Measurements from ENCODE around the gene PIP5K1A. TPM values are rescaled to one million over a fixed set of nuclear protein-coding genes. Genes with fewer than 3 reads are reported as not detected.

PIP5K1A gene, protein sequence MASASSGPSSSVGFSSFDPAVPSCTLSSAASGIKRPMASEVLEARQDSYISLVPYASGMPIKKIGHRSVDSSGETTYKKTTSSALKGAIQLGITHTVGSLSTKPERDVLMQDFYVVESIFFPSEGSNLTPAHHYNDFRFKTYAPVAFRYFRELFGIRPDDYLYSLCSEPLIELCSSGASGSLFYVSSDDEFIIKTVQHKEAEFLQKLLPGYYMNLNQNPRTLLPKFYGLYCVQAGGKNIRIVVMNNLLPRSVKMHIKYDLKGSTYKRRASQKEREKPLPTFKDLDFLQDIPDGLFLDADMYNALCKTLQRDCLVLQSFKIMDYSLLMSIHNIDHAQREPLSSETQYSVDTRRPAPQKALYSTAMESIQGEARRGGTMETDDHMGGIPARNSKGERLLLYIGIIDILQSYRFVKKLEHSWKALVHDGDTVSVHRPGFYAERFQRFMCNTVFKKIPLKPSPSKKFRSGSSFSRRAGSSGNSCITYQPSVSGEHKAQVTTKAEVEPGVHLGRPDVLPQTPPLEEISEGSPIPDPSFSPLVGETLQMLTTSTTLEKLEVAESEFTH
- 28.5 TPM for total RNA-seq
- long read RNA-seq, transcript PIP5K1A-201 (15 exons, 3,767 nt): major isoform, 10 of 29 reads
- long read RNA-seq, transcript PIP5K1A-204 (15 exons, 3,737 nt): minor isoform, 6 of 29 reads
- long read RNA-seq, partial matches to known transcripts: 4 of 29 reads
- long read RNA-seq, other reads (novel, unspliced or antisense): 9 of 29 reads

- Histone ChIP-seq H3K4me3 (peak within 1 kb of the TSS; percentile 88), H3K27ac (replicated peaks) (peak within 1 kb of the TSS; percentile 91), H3K36me3 (peaks cover 13% of the 10 kb centered on the region), H3K4me1 (peaks cover 68% of the 10 kb centered on the region), H3K9me3 (replicated peaks) (no peaks in the 10 kb centered on the region), H3K27me3 (ENCODE audit: low read depth) (no peaks in the 10 kb centered on the region)
- TF ChIP-seq CTCF (IDR thresholded peaks at IDR 0.05; ENCODE audit: borderline replicate concordance): no peak
- DNase-seq: peak; percentile 99
- intact Hi-C loops (cut with micrococcal nuclease): no loop called here
These were observed at the start of gene PIP5K1A for GRCh38 chr1:151198254-151199127. TSS of gene PIP5K1A (plus strand) at chr1:151198552. CDS start at chr1:151198997, 445 bp downstream.

GRCh38 chr1:151156515-151156819 lies 41.9 kb upstream of the PIP5K1A start, which contains the start of gene TNFAIP8L2:
TSS of gene TNFAIP8L2 (plus strand) at chr1:151156649. CDS start at chr1:151158698, 2,049 bp downstream.
- peak; percentile 58 for DNase-seq
- Histone ChIP-seq H3K27ac (replicated peaks) (peak within 1 kb of the TSS; percentile 55), H3K27me3 (ENCODE audit: low read depth) (no peaks in the 10 kb centered on the region), H3K9me3 (replicated peaks) (no peaks in the 10 kb centered on the region), H3K4me1 (peaks cover 15% of the 10 kb centered on the region), H3K4me3 (peak within 1 kb of the TSS; percentile 43), H3K36me3 (peaks cover 40% of the 10 kb centered on the region)
- intact Hi-C loops (cut with micrococcal nuclease): loop anchor here (5.0 kb wide), 1 partner anchor 59 kb away; no protein-coding TSS in a partner anchor
- no peak for TF ChIP-seq CTCF (IDR thresholded peaks at IDR 0.05; ENCODE audit: borderline replicate concordance)

GRCh38 chr1:151157067-151157531 lies 41.3 kb upstream of the PIP5K1A start:
- Histone ChIP-seq H3K9me3 (replicated peaks) (no peaks in the 10 kb centered on the region), H3K4me1 (peaks cover 15% of the 10 kb centered on the region), H3K27ac (replicated peaks) (peak overlapping the region; percentile 55), H3K27me3 (ENCODE audit: low read depth) (no peaks in the 10 kb centered on the region), H3K4me3 (peak overlapping the region; percentile 43), H3K36me3 (peaks cover 46% of the 10 kb centered on the region)
- no peak for TF ChIP-seq CTCF (IDR thresholded peaks at IDR 0.05; ENCODE audit: borderline replicate concordance)
- DNase-seq: no peak
- intact Hi-C loops (cut with micrococcal nuclease): loop anchor here (5.0 kb wide), 1 partner anchor 60 kb away; no protein-coding TSS in a partner anchor

- H3K27ac ChIP-seq (replicated peaks): peak overlapping the region; percentile 4
These were observed 40.0 kb upstream of the PIP5K1A start for GRCh38 chr1:151158326-151158725.

More at GRCh38 chr1:151158326-151158725, 40.0 kb upstream of the PIP5K1A start:
- intact Hi-C loops (cut with micrococcal nuclease): loop anchor here (5.0 kb wide), 1 partner anchor 61 kb away; no protein-coding TSS in a partner anchor
- Histone ChIP-seq H3K27me3 (ENCODE audit: low read depth) (no peaks in the 10 kb centered on the region), H3K9me3 (replicated peaks) (no peaks in the 10 kb centered on the region), H3K4me3 (no peak overlapping the region), H3K36me3 (peaks cover 47% of the 10 kb centered on the region), H3K4me1 (peaks cover 22% of the 10 kb centered on the region)
- no peak for TF ChIP-seq CTCF (IDR thresholded peaks at IDR 0.05; ENCODE audit: borderline replicate concordance)
- no peak for DNase-seq
